ENCODE data around the gene CHGA.

- no peak for TF ChIP-seq FOXM1 (IDR thresholded peaks at IDR 0.05; ENCODE audit: borderline replicate concordance)
- TF ChIP-seq SUZ12 (IDR thresholded peaks at IDR 0.05) = no peak
- TF ChIP-seq NFRKB (IDR thresholded peaks at IDR 0.05) = no peak
- no peak for TF ChIP-seq FOXK2 (IDR thresholded peaks at IDR 0.05)
- TF ChIP-seq FOXA1 (IDR thresholded peaks at IDR 0.05) = no peak
- TF ChIP-seq HDGF (IDR thresholded peaks at IDR 0.05; ENCODE audit: borderline replicate concordance) = no peak
- TF ChIP-seq, protein P1, sequence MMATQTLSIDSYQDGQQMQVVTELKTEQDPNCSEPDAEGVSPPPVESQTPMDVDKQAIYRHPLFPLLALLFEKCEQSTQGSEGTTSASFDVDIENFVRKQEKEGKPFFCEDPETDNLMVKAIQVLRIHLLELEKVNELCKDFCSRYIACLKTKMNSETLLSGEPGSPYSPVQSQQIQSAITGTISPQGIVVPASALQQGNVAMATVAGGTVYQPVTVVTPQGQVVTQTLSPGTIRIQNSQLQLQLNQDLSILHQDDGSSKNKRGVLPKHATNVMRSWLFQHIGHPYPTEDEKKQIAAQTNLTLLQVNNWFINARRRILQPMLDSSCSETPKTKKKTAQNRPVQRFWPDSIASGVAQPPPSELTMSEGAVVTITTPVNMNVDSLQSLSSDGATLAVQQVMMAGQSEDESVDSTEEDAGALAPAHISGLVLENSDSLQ (IDR thresholded peaks at IDR 0.05) = no peak
- TF ChIP-seq SP1 (IDR thresholded peaks at IDR 0.05) = no peak
- no peak for TF ChIP-seq CTBP1 (IDR thresholded peaks at IDR 0.05; ENCODE audit: borderline replicate concordance)
- no peak for TF ChIP-seq ZNF384 (IDR thresholded peaks at IDR 0.05)
- TF ChIP-seq BHLHE40 (IDR thresholded peaks at IDR 0.05; ENCODE audit: borderline replicate concordance) = no peak
- no peak for TF ChIP-seq LEF1 (IDR thresholded peaks at IDR 0.05; ENCODE audit: borderline replicate concordance)
- no peak for TF ChIP-seq L3MBTL2 (conservative IDR thresholded peaks at IDR 0.05)
- no peak for TF ChIP-seq ARNT (IDR thresholded peaks at IDR 0.05)
Measured at GRCh38 chr14:92959189-92959531, 36.2 kb downstream of the CHGA start.

Data from HEK293T (cell line).